Body of pancreas (tissue), 4 donors: ENCODE data around the gene PHKA2.

Source experiments
- POLR2A ChIP-seq, 3 donors: fragments of 450-650 bp; IDR thresholded peaks; one replicate each; pipeline ENCODE4 v1.6.1; 2016; ENCODE audit warnings: antibody characterized with exemption in 3 of 3, mild to moderate bottlenecking in 2 of 3
- TF ChIP-seq, protein P1 (sequence below), 7 experiments: fragments of 450-650 bp in 4 of 7; fragments of 200-600 bp in 3 of 7; sonication (generic) in 3 of 7; IDR thresholded peaks; one replicate each; pipeline ENCODE4 v1.5.1; 2016 to 2019; ENCODE audit warnings: antibody characterized with exemption in 7 of 7

DNA sequence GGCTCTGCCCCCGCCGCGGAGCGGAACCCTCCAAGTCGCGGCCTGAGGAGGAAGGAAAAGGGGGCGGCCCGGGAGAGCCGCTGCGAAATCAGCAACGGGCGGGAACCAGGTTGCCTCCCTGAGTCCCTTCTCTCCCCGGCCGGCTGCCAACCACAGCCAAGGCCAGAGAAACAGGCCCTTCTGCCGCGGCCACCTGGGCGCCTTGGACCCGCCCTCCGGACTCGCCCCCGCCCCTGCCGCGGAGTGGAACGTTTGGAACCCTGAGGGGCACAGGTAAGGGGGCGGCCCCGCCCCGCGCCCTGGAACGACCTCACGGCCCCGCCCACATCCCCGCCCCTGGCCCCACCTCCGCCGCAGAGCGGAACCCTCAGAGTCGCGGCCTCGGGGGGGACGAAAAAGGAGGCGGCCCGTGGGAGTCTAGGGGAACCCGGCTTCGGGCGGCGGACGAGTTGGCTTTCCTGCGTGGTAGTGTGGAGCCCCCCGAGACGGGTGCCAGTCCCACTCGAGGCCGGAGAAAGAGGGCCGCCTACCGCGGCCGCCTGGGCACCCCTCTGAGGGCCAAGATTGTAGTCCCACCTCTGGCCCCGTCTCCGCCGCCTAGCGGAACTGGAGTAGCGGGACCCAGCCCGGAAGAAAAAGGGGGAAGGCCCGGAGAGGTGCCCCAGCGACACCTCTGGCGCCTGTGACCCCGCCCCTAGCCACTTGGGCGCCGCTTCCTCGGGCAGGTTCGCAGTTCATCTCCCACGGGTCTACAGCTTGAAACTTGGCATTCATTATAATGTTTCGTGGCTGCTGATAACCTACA is 669 bp upstream of the PHKA2 start:
- TF ChIP-seq, protein P1, sequence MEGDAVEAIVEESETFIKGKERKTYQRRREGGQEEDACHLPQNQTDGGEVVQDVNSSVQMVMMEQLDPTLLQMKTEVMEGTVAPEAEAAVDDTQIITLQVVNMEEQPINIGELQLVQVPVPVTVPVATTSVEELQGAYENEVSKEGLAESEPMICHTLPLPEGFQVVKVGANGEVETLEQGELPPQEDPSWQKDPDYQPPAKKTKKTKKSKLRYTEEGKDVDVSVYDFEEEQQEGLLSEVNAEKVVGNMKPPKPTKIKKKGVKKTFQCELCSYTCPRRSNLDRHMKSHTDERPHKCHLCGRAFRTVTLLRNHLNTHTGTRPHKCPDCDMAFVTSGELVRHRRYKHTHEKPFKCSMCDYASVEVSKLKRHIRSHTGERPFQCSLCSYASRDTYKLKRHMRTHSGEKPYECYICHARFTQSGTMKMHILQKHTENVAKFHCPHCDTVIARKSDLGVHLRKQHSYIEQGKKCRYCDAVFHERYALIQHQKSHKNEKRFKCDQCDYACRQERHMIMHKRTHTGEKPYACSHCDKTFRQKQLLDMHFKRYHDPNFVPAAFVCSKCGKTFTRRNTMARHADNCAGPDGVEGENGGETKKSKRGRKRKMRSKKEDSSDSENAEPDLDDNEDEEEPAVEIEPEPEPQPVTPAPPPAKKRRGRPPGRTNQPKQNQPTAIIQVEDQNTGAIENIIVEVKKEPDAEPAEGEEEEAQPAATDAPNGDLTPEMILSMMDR (IDR thresholded peaks at IDR 0.05): peak in 6 of 7 experiments; percentile 36 to 78 (median 69)
- peak; percentile 47 to 67 (median 65) for TF ChIP-seq POLR2A (IDR thresholded peaks at IDR 0.05)
